DND-41 (cell line): Measurements from ENCODE around the gene WDFY4.
"Not testable (repeated sequence)": the region's sequence is repeated elsewhere in the genome, so short reads cannot be mapped to it uniquely, and the experiment has no call there.

Source experiments
- CTCF ChIP-seq: IDR thresholded peaks from 2 replicates; pipeline ENCODE4 v1.5.1; 2012; ENCODE audit warnings: borderline replicate concordance, low read length, moderate library complexity, mild to moderate bottlenecking; ENCODE audit not compliant: poor library complexity, severe bottlenecking; ENCODE audit errors: extremely low read depth
- EZH2 ChIP-seq: IDR thresholded peaks from 3 replicates; pipeline ENCODE4 v1.6.1; 2012; ENCODE audit warnings: borderline replicate concordance, low read depth, mild to moderate bottlenecking, moderate library complexity, low read length, inconsistent platforms; ENCODE audit not compliant: severe bottlenecking

GRCh38 chr10:48641099-48641690, 43.5 kb upstream of the WDFY4 start:
- not testable (repeated sequence) for TF ChIP-seq CTCF, EZH2
